NCI-H82 treated with DMSO at 0.1 percent for 48 hours (cell line): Measurements from ENCODE around the gene TMCO2.

ENCODE experiments used
- DNase-seq: peaks from one replicate; lab custom pipeline; 2025; ENCODE audit not compliant: unreplicated experiment; lab: John Stamatoyannopoulos, UW

The TMCO2 gene

DNA sequence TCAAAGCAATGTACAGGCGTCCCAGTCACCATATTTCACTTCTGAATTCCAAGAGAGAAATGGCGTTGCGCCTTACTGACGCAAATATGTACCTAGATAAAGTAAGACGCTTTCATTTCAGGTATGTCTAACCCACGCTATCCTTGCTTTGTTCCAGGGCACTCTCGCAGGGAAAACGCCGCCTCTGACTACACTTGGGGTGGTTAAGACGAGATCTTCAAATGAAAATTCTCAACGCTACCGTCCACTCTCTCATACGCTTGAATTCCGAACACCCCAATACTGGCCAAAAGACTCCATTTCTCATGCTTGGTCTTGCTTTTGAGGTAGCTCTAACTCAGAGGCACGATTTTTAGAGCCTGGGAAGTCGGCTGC, 9.6 kb downstream of the TMCO2 start:
- no peak for DNase-seq

DNA sequence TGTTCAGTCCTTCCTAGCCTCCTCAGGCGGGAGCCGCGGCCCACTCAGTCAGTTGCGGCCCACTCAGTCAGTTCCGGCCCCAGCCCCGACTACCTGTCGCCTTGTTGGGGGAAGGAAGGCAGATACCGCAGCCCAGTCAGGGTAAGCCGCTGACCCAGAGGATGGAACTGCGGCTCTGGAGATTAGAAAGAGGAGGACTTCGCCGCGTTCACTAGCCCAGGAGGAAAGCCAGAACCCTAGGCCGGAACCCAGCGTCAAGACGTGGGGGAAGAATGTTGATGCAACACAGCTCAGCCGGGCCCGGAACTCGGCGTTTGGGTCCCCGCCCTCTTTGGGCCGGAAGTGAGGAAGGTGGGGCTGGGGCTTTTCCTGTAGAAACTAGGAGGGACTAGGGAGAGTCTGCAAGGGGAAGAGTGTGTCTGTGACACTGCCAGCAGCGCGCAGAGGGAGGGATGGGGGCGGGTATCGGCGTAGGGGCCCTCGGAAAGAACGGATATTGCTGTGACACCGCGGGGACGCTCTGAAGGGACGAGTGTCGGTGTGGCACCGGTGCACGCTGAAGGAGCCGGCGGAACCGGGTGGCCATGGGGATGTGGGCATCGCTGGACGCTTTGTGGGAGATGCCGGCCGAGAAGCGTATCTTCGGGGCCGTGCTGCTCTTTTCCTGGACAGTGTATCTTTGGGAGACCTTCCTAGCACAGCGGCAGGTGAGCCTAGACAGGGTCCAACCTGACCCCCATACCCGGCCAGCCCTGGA, 10.1 kb downstream of the TMCO2 start, which contains the start of gene ZMPSTE24:
Gene ZMPSTE24, plus strand, starts transcription at position 549 of the 757 bp plus-strand sequence. Its CDS starts 36 bp downstream, at position 585.
- DNase-seq = peak; percentile 97

DNA sequence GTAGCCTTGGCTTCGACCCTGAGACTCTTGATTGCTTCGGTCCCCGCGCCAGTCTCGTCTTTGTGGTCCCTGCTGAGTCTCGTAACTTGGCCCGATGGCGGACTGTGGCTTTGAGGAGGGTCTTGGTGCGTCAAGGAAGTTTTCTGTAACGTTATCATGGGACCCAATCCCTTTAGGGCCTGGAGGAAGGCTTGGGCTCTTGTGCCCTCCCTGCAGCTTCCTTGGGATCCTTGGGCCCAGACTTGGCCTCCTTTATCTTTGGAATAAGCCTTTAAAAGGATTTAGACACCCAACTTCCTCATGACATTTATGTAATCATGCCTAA, 10.7 kb downstream of the TMCO2 start:
- peak; percentile 31 for DNase-seq

DNA sequence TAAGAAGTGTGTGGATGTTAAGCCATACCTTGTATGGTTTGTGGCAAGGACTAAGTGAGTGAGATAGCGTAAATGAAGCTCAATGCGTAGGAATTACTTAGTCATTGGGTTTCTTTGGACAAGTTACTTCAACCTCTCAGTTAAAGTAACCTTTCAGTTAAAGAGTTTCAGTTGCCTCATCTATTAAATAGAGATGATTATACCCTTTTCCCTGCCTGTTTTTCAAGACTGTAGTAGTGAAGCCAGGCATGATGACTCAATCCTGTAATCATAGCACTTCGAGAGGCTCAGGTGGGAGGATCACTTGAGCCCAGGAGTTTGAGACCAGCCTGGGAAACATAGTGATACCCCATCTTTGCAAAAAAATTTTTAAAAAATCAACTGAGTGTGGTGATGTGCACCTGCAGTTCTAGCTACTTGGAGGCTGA, 16.6 kb downstream of the TMCO2 start:
- DNase-seq = no peak

DNA sequence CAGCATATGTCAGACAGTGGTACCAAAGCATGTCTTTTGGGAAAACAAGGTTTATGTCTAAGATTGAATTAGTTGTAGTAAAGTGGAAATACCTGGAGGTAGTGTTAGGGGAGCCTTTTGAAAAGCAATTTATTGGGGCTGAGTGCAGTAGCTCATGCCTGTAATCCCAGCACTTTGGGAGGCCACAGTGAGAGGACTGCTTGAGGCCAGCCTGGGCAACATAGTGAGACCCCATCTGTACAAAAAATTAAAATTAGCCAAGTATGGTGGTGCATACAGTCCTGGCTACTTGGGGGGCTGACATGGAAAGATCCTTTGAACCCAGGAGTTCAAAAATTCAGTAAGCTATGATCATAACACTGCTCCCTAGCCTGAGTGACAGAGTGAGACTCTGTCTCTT, 17.6 kb downstream of the TMCO2 start:
- DNase-seq = no peak

DNA sequence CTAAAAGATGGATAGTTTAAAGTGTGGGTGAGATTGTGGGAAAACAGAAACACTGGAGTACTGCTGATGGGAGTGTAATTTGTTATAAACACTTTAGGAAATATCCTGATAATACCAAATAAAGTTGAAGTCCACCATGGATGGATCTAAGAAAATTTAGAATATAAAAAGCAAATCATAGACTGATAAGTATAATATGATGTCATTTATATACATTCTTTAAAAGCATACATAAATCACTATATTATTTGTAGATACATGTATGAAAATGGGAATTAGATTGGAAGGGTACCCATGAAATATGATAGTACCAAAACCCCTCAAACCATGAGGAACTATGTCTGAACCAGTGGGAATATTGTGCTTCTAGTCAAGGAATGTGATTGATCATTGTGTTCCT, 18.2 kb downstream of the TMCO2 start:
- no peak for DNase-seq

DNA sequence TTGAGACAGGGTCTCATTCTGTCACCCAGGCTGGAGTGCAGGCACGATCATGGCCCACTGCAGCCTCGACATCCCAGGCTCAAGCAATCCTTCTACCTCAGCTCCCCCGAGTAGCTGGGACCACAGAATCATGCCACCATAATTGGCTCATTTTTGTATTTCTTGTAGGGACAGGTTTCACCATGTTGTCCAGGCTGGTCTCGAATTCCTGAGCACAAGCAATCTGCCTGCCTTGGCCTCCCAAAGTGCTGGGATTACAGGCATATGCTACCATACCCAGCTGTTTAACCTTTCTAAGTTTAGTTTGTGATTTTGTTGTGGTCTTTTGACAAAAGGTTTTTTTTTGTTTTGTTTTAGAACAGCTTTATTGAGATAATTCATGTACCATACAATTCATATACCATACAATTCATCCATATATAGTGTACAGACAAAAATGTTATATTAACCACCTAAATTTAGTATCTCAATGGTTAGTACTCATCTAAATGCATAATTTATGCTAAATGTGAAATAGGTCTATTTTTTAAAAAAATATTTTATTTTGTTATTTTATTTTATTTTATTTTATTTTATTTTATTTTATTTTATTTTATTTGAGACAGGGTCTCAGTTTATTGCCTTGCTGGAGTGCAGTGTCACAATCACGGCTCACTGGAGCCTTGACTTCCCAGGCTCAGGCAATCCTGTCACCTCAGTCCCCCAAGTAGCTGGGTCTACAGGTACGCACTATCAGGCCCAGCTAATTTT, 19.2 kb downstream of the TMCO2 start:
- DNase-seq = no peak

DNA sequence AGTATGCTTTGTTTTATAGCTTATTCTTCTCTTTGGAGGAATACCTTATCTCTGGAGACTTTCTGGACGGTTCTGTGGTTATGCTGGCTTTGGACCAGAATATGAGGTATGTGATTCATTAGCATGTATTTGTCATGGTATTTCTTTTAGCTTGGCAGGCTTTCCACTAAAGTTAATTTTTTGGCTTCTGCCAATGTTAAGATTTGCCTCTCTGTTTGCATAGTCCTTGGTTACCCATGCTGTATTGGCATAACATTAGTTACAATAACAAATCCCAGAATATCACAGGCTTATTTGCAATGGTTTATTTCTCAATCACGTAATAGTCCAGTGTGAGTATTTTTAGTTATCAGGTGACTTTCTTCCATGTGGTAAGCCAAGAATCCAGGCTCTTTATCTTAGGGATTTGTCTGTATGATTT, 20.0 kb downstream of the TMCO2 start:
- DNase-seq = no peak

DNA sequence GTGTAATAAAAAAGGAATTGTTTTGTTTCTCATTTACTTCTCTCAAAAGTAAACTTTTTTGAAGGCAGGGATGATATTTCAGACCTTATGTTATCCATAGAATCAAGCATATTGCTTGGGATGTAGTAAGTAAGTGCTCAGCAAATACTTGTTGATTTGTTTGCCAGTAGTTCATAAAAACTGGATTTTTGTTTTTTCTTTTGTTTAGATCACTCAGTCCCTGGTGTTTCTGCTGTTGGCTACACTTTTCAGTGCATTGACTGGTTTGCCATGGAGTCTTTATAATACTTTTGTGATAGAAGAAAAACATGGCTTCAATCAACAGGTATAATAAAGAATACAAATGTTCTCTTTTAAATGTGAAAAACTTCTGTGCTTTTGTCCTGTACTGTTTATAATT, 20.5 kb downstream of the TMCO2 start:
- DNase-seq = no peak

DNA sequence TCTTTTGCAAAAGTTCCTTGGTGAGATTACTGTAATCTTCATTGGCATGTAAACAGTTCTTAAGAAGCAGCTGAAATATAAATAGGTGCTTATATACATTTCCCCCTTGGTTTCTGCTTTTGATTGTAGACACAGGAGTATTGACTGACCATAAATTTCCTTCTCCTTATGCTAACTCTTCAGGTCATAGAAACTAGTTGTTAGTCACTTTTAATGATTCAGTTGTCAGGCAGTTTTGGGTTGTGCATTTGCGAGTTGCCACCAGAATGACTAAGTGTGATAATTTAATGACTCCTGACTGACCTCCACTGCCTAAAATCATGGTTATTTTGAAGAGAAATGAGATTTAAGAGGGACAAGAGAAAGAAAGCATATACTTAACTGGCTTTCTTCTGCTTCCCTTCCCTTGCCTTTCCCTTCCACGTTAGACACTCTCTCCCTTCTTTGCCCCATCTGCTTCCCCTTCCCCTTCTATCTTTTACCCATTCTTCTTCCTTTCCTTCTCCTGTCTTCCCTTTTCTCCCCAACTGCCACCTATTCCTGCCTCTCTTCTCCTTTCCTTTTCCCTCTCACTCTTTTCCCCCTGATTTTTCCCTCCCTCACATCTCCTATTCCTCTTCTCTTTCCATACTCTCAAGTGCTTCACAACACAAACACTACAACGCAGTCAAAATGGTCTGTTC, 22.6 kb downstream of the TMCO2 start:
- no peak for DNase-seq

DNA sequence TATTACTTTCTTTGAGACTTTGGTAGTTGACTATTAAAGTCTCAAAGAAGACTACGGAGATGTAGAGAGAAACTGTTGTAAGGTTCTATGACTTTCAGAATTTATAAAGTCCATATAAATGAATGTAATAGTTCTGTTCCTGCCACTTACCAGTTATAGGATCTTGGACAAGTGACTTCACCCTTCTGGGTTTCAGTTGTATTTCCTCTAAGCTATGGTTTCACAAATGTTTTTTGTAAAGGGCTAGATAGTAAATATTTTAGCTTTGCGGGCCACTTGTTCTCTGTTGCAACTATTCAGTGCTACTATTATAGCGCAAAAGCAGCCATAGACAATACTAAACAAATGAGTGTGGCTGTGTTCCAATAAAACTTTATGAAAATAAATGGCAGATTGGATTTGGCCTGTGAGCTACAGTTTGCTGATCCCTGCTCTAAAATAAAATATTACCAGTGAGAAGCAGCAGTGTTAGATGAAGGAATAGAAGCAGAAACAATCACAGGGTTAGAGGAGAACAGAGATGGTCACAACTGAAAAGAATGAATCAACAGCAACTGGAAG, 25.0 kb downstream of the TMCO2 start:
- DNase-seq = no peak

DNA sequence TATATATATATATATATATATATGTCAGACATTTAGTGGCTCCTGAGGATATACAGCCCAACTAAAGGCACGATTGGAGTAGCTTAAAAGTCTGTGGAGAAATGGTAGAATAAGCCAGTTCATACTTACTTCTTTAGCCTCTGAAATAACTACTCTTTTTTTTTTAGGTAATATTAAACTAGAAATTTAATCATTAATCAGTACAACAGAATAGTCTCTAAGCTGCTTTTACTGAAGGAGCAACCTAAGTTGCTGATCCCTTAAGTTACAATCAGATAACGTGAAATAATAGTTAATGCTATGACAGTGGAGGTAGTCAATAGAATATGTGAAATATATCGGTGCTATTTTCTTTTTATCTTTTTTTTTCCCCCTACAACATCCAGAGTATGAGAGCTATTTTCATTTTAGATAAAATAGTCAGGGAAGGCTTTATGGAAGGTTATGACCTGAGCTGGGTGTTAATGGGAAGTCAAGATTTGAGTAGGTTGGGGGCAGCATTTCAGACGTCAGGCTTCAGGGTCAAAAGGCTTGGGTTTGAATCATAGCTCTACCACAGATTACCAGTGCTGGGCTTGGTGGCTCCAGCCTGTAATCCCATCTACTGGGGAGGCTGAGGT, 25.9 kb downstream of the TMCO2 start:
- DNase-seq = no peak

DNA sequence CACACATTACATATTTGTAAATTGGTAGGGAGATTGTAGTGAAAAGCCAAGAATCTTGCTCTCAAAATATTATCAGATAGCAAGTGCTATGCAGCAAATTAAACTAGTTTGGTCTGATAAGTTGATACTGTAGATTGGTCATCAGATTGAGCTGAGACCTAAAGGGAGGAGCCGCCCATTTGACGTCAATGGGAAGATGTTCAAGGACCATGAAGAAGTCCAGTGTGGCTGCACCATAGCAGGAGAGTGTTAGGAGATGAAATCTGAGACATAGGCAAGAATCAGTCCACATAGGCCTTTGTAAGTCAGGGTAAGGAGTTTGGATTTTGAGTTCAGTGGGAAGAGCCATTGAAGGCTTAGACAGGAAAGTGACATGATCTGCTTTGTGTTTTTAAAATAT, 26.6 kb downstream of the TMCO2 start:
- no peak for DNase-seq

DNA sequence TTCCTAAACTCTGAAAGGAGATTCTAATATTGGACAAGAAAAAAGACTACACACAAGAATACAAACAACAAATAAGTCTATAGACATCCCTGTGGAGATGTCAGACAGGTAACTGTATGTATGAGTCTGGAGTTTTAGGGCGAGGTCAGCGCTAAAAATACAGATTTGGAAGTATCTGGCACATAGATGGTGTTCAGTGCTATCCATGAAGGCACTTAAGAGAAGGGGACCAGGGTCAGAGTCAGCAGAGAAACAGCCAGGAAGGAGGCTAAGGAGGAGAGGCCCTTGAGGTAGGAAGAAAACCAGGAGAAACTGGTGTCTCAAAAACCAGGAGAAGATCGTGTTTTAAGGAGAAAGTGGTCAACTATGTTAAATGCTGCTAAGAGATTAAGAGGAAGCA, 28.4 kb downstream of the TMCO2 start:
- no peak for DNase-seq

DNA sequence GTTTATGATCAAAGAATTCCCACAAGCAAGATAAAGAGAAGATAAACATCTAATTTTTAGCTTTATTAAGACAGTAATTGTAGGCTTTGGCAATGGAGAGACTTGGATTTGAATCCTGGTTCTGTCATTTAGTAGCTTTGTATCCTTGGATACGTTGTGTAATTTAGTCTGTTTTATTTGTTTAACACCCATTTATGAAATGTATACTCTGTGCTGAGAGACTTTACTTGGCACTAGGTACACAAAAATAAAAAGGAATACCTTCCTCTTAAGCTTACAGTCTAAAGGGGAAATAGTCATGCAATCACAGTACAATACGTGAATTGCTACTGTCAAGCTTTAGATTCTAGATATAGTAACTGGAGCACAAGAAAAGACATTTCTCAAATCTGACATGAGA, 34.1 kb downstream of the TMCO2 start:
- DNase-seq = no peak

DNA sequence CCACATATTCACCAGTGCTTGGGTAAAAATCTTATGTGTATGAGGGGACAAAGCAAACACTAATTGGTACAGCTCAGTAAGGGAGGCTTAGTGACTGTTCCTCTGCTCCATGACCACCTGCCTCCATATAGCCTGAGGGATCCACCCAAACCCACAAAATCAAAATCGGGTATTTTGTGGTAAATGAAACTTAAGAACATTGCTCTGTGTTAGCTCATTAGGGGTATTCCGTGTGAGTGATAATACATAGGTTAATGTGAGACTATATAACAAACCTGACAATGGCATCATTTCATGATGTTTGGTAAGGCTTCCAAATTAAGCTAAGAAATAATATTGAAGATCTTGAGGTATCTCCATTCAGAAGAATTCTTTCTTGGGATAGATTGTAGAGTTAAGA, 43.6 kb downstream of the TMCO2 start:
- no peak for DNase-seq

DNA sequence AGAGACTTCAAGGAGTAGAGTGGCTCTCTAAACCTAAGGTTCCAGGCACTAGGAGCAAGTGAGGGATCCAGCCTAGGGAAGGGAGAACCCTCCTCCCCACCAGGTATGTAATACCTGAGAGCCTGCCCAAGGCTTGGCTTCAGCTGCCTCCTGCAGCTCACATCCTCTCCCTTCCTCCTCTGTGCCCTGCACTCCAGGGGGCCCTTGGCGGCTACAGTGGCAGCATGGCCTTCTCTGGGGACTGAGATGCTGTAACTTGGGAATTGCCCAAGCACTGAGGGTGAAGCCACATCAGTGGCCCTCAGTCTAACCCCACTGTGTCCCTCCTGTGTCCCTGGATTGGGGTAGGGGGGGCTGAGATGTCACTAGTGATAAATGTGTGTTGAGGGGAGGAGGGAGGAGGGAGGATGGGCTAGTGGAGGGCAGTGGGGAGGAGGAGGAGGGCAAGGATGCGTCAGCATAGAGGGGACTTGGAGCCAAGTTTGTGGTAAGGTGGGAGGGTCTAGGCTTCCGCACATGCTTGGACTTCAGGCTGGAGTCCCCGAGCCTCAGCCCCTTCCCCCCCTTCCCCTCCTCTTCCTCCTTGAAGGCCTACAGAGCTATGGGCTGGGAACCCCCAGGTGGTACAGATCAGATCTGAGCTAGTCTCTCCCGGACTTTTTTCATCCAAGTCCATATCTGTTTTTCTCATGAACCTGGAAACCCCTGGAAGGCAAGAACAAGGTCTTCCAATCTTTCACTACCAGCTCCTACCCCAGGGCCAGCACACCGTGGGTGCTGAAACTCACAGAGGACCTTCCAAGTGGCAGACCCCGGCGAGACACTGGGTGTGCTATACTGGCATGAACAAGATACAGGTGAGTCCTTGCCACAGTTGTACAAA, 51.9 kb downstream of the TMCO2 start:
- no peak for DNase-seq

DNA sequence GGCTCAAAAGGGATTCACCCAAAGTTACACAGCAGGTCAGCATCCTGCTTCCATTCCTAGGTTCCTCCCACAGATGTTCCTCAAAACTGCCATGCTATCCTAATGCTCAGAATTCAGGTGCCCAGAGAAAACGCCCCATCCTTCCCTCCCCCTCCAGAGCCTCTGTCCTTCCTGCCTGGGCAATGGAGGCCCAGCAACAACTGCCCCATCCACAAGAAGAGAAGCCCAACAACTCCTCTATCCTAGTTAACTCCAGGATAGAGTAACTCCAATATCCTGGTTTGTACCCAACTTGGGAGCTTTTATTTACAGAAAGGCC, 52.5 kb downstream of the TMCO2 start:
- DNase-seq = no peak

DNA sequence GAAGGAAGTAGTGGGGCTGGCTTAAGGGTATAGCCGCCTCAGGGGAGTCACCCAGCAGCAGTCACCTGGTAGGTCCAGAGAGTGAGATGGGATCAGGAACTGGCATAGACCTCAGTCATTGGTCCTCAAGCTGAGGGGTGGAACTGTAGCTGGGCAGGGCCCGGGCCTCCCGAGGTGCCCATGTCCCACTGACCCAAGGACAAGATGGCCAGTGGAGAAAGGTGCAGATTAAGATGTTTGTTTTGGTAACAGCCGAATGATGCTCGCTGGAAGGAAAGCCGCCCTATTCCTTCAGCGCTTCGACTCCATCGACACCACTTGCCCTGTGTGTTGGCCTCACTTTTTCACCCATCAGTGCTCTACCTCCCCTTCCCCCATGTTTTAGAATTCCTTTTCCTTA, 52.9 kb downstream of the TMCO2 start:
- no peak for DNase-seq

DNA sequence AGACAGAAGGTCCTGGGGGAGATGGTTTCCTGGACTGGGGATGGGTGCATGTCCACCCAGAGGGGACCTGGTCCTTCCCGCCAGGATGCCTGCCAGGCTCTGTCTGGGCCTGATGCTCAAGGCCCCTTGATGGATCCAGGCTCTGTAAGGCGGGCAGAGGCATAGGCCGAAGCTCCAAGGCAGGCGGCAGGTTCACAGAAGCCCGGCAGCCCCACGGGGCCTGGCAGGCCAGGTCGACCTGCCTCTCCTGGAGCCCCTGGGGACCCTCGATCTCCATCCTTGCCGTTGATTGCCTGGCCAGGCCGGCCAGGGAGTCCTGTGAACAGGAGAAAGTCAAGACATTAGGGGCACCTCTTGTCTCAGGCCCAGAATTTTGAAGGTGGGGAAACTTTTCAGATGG, 53.3 kb downstream of the TMCO2 start:
- DNase-seq = no peak
